ENCODE results near the gene SLC30A3. TPM values are rescaled to one million over a fixed set of nuclear protein-coding genes. Genes with fewer than 3 reads are reported as not detected.
A peak's percentile ranks its signal among the peaks of the same experiment; 100 is the strongest.

SLC30A3 gene
- total RNA-seq, 6 experiments from 2014 or later: not detected

- no peaks in the 10 kb centered on the region for H3K36me3 Mint-ChIP-seq (ENCODE audit: low read depth)
- H3K4me3 Mint-ChIP-seq: peak overlapping the region; percentile 31; the same call in 1 of the 2 replicates
Observed at GRCh38 chr2:27264253-27264752, 1.5 kb upstream of the SLC30A3 start.

GRCh38 chr2:27263287-27264252, 723 bp upstream of the SLC30A3 start:
- peaks cover 14% of the 10 kb centered on the region for H3K4me1 Mint-ChIP-seq (ENCODE audit: low read depth)
- no peak overlapping the region for H3K27ac Mint-ChIP-seq
- H3K4me3 Mint-ChIP-seq: peak overlapping the region; percentile 31; the same call in 1 of the 2 replicates
- no peak for DNase-seq
- H3K27me3 Mint-ChIP-seq (ENCODE audit: insufficient read depth): peaks cover 44% of the 10 kb centered on the region
- no peak for TF ChIP-seq CTCF (IDR thresholded peaks at IDR 0.05)
- H3K9me3 Mint-ChIP-seq: no peaks in the 10 kb centered on the region
- no peaks in the 10 kb centered on the region for H3K36me3 Mint-ChIP-seq (ENCODE audit: low read depth)

More at GRCh38 chr2:27264253-27264752, 1.5 kb upstream of the SLC30A3 start:
- Mint-ChIP-seq H3K9me3 (no peaks in the 10 kb centered on the region), H3K27ac (no peak overlapping the region), H3K27me3 (ENCODE audit: insufficient read depth) (peaks cover 38% of the 10 kb centered on the region), H3K4me1 (ENCODE audit: low read depth) (peaks cover 14% of the 10 kb centered on the region)
- TF ChIP-seq CTCF (IDR thresholded peaks at IDR 0.05): no peak
- no peak for DNase-seq

GRCh38 chr2:27261926-27262298, 935 bp downstream of the SLC30A3 start:
- TF ChIP-seq CTCF (IDR thresholded peaks at IDR 0.05): no peak
- Mint-ChIP-seq H3K36me3 (ENCODE audit: low read depth) (no peaks in the 10 kb centered on the region), H3K27me3 (ENCODE audit: insufficient read depth) (peaks cover 52% of the 10 kb centered on the region), H3K4me3 (no peak overlapping the region), H3K27ac (no peak overlapping the region), H3K4me1 (ENCODE audit: low read depth) (peaks cover 14% of the 10 kb centered on the region), H3K9me3 (no peaks in the 10 kb centered on the region)
- DNase-seq: no peak

GRCh38 chr2:27261241-27261925, 1.5 kb downstream of the SLC30A3 start:
- H3K4me1 Mint-ChIP-seq (ENCODE audit: low read depth): peaks cover 14% of the 10 kb centered on the region
- H3K36me3 Mint-ChIP-seq (ENCODE audit: low read depth): no peaks in the 10 kb centered on the region
- no peak for TF ChIP-seq CTCF (IDR thresholded peaks at IDR 0.05)
- H3K27me3 Mint-ChIP-seq (ENCODE audit: insufficient read depth): peaks cover 57% of the 10 kb centered on the region
- no peak overlapping the region for H3K4me3 Mint-ChIP-seq
- H3K9me3 Mint-ChIP-seq: no peaks in the 10 kb centered on the region
- no peak overlapping the region for H3K27ac Mint-ChIP-seq
- DNase-seq: no peak

- no peak for DNase-seq
- peaks cover 48% of the 10 kb centered on the region for H3K27me3 Mint-ChIP-seq (ENCODE audit: insufficient read depth)
- H3K27ac Mint-ChIP-seq: no peak overlapping the region
- no peak overlapping the region for H3K4me3 Mint-ChIP-seq
- TF ChIP-seq CTCF (IDR thresholded peaks at IDR 0.05): no peak
- H3K9me3 Mint-ChIP-seq: no peaks in the 10 kb centered on the region
- H3K36me3 Mint-ChIP-seq (ENCODE audit: low read depth): no peaks in the 10 kb centered on the region
- H3K4me1 Mint-ChIP-seq (ENCODE audit: low read depth): peaks cover 20% of the 10 kb centered on the region
Observed at GRCh38 chr2:27258051-27258450, 4.8 kb downstream of the SLC30A3 start.

All from HFFc6 (cell line).